ENCODE results near the gene GABRB1. TPM values are rescaled to one million over a fixed set of nuclear protein-coding genes. Genes with fewer than 3 reads are reported as not detected.

GABRB1 gene
- total RNA-seq, 1 donor = 1.4 TPM

- TF ChIP-seq, protein P1, sequence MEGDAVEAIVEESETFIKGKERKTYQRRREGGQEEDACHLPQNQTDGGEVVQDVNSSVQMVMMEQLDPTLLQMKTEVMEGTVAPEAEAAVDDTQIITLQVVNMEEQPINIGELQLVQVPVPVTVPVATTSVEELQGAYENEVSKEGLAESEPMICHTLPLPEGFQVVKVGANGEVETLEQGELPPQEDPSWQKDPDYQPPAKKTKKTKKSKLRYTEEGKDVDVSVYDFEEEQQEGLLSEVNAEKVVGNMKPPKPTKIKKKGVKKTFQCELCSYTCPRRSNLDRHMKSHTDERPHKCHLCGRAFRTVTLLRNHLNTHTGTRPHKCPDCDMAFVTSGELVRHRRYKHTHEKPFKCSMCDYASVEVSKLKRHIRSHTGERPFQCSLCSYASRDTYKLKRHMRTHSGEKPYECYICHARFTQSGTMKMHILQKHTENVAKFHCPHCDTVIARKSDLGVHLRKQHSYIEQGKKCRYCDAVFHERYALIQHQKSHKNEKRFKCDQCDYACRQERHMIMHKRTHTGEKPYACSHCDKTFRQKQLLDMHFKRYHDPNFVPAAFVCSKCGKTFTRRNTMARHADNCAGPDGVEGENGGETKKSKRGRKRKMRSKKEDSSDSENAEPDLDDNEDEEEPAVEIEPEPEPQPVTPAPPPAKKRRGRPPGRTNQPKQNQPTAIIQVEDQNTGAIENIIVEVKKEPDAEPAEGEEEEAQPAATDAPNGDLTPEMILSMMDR (IDR thresholded peaks at IDR 0.05; ENCODE audit: insufficient read depth, low read length) = no peak
- DNase-seq (ENCODE audit: low read depth) = no peak
- no peak overlapping the region for H3K4me3 ChIP-seq (ENCODE audit: low read depth, low read length)
Observed at GRCh38 chr4:47187608-47188007, 156.2 kb downstream of the GABRB1 start.

- H3K4me3 ChIP-seq (ENCODE audit: low read depth, low read length) = no peak overlapping the region
- TF ChIP-seq, protein P1 (IDR thresholded peaks at IDR 0.05; ENCODE audit: insufficient read depth, low read length) = no peak
- DNase-seq (ENCODE audit: low read depth) = no peak
Observed at GRCh38 chr4:47193179-47193578, 161.8 kb downstream of the GABRB1 start.

DNA sequence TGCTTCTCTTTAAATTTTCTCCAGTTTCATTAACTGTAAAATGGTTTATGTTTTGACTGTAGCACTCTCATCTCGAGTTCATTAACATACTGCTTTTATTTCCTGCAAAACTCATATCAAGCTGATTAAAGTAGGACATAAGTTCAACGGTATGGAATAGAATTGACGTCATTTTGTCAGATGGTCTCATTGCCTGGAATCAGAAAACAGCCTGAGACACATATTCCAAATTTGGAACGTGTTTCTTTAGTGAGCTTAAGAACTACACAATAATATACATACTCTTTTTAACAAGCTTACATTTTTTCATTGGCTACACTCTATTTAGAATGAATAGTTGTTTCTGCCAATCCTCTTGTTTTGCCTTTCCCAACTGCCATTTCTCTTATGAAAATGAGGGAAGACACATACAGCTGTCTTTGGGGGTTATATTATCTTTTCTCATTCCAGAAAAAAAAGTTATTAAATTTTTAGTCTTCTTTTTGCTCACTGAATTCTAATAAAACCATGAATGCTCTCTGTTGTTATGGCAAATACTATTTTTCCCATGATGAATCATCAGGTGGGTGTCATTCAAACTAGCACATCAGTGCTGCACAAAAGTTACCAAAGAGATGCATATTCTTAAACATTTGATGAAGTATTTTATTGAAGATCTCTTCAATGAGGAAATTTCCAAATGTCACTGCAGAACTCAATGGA is 162.8 kb downstream of the GABRB1 start:
- DNase-seq (ENCODE audit: low read depth) = no peak

DNA sequence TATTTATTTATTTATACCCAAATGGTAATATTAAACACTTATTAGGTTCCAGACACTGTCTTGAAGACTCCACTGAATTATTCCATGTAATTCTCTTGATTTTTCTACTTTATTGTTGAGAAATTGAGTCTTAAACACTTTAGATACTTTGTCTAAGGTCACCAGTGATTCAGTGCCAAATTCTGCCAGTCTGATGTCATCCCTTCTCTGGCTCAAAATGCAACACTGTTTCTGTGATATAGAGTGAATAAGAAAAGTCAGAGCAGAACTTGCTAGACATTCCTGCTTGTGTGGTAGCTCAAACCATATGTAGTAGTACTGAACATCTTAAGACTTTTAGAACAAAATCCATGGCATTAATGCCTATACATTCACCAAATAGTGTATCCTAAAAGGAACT is 164.3 kb downstream of the GABRB1 start:
- no peak for DNase-seq (ENCODE audit: low read depth)
- H3K4me3 ChIP-seq (ENCODE audit: low read depth, low read length) = no peak overlapping the region

More for the DNA sequence above, 162.8 kb downstream of the GABRB1 start:
- TF ChIP-seq, protein P1 (IDR thresholded peaks at IDR 0.05; ENCODE audit: insufficient read depth, low read length) = no peak
- no peak overlapping the region for H3K4me3 ChIP-seq (ENCODE audit: low read depth, low read length)

GRCh38 chr4:47198791-47199190 is 167.4 kb downstream of the GABRB1 start:
- TF ChIP-seq, protein P1 (IDR thresholded peaks at IDR 0.05; ENCODE audit: insufficient read depth, low read length) = no peak
- H3K4me3 ChIP-seq (ENCODE audit: low read depth, low read length) = no peak overlapping the region
- no peak for DNase-seq (ENCODE audit: low read depth)

More for the DNA sequence above, 164.3 kb downstream of the GABRB1 start:
- TF ChIP-seq, protein P1 (IDR thresholded peaks at IDR 0.05; ENCODE audit: insufficient read depth, low read length) = no peak

DNA sequence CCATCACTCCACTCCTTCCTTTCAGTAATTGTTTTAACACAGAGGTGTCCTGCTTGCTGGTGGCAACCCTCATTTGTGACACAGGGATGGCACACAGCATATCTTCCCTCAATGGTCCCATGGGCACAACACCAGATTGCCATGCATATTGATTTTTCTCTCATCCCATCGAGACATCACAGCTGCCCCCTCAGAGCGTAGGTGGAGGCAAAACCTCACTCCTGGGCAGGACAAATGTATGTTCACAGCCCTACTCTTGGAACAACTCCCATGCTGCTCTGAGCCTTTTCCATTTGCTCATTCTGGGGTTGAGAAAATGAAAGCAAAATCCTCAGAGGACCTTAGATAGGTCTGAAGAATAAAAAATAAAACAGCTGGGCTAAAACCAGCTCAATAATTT is 172.2 kb downstream of the GABRB1 start:
- TF ChIP-seq, protein P1 (IDR thresholded peaks at IDR 0.05; ENCODE audit: insufficient read depth, low read length) = no peak
- DNase-seq (ENCODE audit: low read depth) = no peak
- H3K4me3 ChIP-seq (ENCODE audit: low read depth, low read length) = no peak overlapping the region

GRCh38 chr4:47207555-47207954 is 176.2 kb downstream of the GABRB1 start:
- DNase-seq (ENCODE audit: low read depth) = no peak
- no peak overlapping the region for H3K4me3 ChIP-seq (ENCODE audit: low read depth, low read length)

More at GRCh38 chr4:47207555-47207954, 176.2 kb downstream of the GABRB1 start:
- TF ChIP-seq, protein P1 (IDR thresholded peaks at IDR 0.05; ENCODE audit: insufficient read depth, low read length) = no peak

Data from fibroblast of the aortic adventitia (primary cell).